GM19452 (cell line): ENCODE data around the gene UBE2K.
"Not testable (repeated sequence)": the region's sequence is repeated elsewhere in the genome, so short reads cannot be mapped to it uniquely, and the experiment has no call there.

Experiments used
- ATAC-seq: cut with Tn5 transposase; IDR thresholded peaks from one replicate; pipeline ENCODE4 v1.9.1; 2021; ENCODE audit not compliant: unreplicated experiment

Gene UBE2K

GRCh38 chr4:39697740-39698423, at the start of gene UBE2K:
TSS of gene UBE2K (plus strand) at chr4:39698136. CDS start at chr4:39698328, 192 bp downstream.
- peak; percentile 85 for ATAC-seq

- ATAC-seq: no peak
Observed at GRCh38 chr4:39648213-39648612, 49.7 kb upstream of the UBE2K start.

GRCh38 chr4:39648827-39649558, 48.9 kb upstream of the UBE2K start:
- ATAC-seq: no peak

GRCh38 chr4:39649639-39650265, 48.2 kb upstream of the UBE2K start:
- no peak for ATAC-seq

GRCh38 chr4:39651586-39651985, 46.4 kb upstream of the UBE2K start:
- not testable (repeated sequence) for ATAC-seq

GRCh38 chr4:39655211-39655610, 42.7 kb upstream of the UBE2K start:
- ATAC-seq: no peak

- ATAC-seq: no peak
Observed at GRCh38 chr4:39655876-39656275, 42.1 kb upstream of the UBE2K start.

GRCh38 chr4:39656638-39657037, 41.3 kb upstream of the UBE2K start:
- ATAC-seq: not testable (repeated sequence)

GRCh38 chr4:39657465-39657864, 40.5 kb upstream of the UBE2K start:
- ATAC-seq: peak; percentile 72

- no peak for ATAC-seq
Observed at GRCh38 chr4:39658756-39659155, 39.2 kb upstream of the UBE2K start.

- no peak for ATAC-seq
Observed at GRCh38 chr4:39660045-39660444, 37.9 kb upstream of the UBE2K start.

GRCh38 chr4:39660757-39661156, 37.2 kb upstream of the UBE2K start:
- ATAC-seq: no peak

GRCh38 chr4:39662683-39663082, 35.3 kb upstream of the UBE2K start:
- ATAC-seq: no peak

- no peak for ATAC-seq
Observed at GRCh38 chr4:39664828-39665731, 32.9 kb upstream of the UBE2K start.

- ATAC-seq: no peak
Observed at GRCh38 chr4:39667706-39668105, 30.2 kb upstream of the UBE2K start.

- ATAC-seq: no peak
Observed at GRCh38 chr4:39668887-39669286, 29.0 kb upstream of the UBE2K start.

GRCh38 chr4:39670296-39670695, 27.6 kb upstream of the UBE2K start:
- not testable (repeated sequence) for ATAC-seq

- ATAC-seq: not testable (repeated sequence)
Observed at GRCh38 chr4:39675681-39676080, 22.3 kb upstream of the UBE2K start.

GRCh38 chr4:39681003-39681402, 16.9 kb upstream of the UBE2K start:
- not testable (repeated sequence) for ATAC-seq

GRCh38 chr4:39682138-39682537, 15.8 kb upstream of the UBE2K start:
- ATAC-seq: peak; percentile 72

- ATAC-seq: no peak
Observed at GRCh38 chr4:39685990-39686389, 11.9 kb upstream of the UBE2K start.
